K562 (cell line): ENCODE results near the gene ARHGDIA. TPM values are rescaled to one million over a fixed set of nuclear protein-coding genes. Genes with fewer than 3 reads are reported as not detected.
A peak's percentile ranks its signal among the peaks of the same experiment; 100 is the strongest.

Experiments used
- CEBPG ChIP-seq, 3 experiments: fragments of 200-800 bp in 1 of 3; sonication (Bioruptor generic) in 1 of 3; sonication (generic) in 1 of 3; formaldehyde crosslinking in 1 of 3; IDR thresholded peaks in 2 of 3; conservative IDR thresholded peaks in 1 of 3; 2 replicates each; pipeline versions ENCODE4 v1.6.1 to v1.8.0; 2016 to 2022; ENCODE audit warnings: missing compliant biosample characterization in 2 of 3, missing genetic modification characterization in 2 of 3, mild to moderate bottlenecking in 1 of 3, missing genetic modification reagents in 1 of 3
- FUS ChIP-seq: fragments of 200-400 bp; formaldehyde crosslinking; optimal IDR thresholded peaks from 2 replicates; pipeline ENCODE3; 2017; ENCODE audit warnings: low read depth, low read length
- KHSRP ChIP-seq: fragments of 450-650 bp; IDR thresholded peaks from 2 replicates; pipeline ENCODE4 v1.6.1; 2017
- LARP7 ChIP-seq: fragments of 450-650 bp; IDR thresholded peaks from 2 replicates; pipeline ENCODE4 v1.6.1; 2016
- ZNF57 ChIP-seq: fragments of 450-650 bp; formaldehyde crosslinking; IDR thresholded peaks from 2 replicates; pipeline ENCODE4 v1.4.0; 2020; ENCODE audit warnings: mild to moderate bottlenecking, moderate library complexity
- polyA plus RNA-seq, 8 experiments: library from polyadenylated mRNA; depleted of rRNA in 4 of 8; stranded (reverse) in 5 of 8; unstranded in 3 of 8; fragments of >200 nt; fragmentation: Nextera tagmentation in 2 of 8; fragmentation: Illumina TruSeq in 1 of 8; extraction: Ambion mirVana in 2 of 8; extraction: Trizol in 1 of 8; gene quantifications; 2 replicates each; pipeline versions ENCODE4 v1.2.1 to v1.2.3, GENCODE V29; 2011 to 2014; ENCODE audit warnings: inconsistent platforms in 1 of 8, missing spikeins in 1 of 8
- total RNA-seq, 7 experiments: library from RNA; depleted of rRNA in 6 of 7; stranded (reverse); fragments of >200 nt in 6 of 7; fragmentation: Illumina TruSeq in 2 of 7; extraction: Trizol in 2 of 7; gene quantifications; 2 replicates each; pipeline versions ENCODE4 v1.2.1 to v1.2.3, GENCODE V29; 2011 to 2021; ENCODE audit warnings: low replicate concordance in 1 of 7
- TF ChIP-seq, protein P1 (sequence below): sonication (generic); formaldehyde crosslinking; IDR thresholded peaks from 2 replicates; pipeline ENCODE4 v1.8.0; 2023; ENCODE audit warnings: mild to moderate bottlenecking, missing genetic modification reagents
- TF ChIP-seq, protein P2 (sequence below): fragments of 250-450 bp; sonication (Bioruptor Pico); IDR thresholded peaks from 2 replicates; pipeline ENCODE4 v1.9.0; 2021; ENCODE audit warnings: mild to moderate bottlenecking, inconsistent platforms
- TF ChIP-seq, protein P3 (sequence below): fragments of 450-650 bp; conservative IDR thresholded peaks from 2 replicates; pipeline ENCODE4 v1.6.1; 2016; ENCODE audit warnings: missing genetic modification characterization, low read depth, mild to moderate bottlenecking, control low read depth, missing compliant biosample characterization
- TF ChIP-seq, protein P4 (sequence below): fragments of 450-650 bp; formaldehyde crosslinking; IDR thresholded peaks from 2 replicates; pipeline ENCODE4 v1.4.0; 2022; ENCODE audit warnings: mild to moderate bottlenecking, moderate library complexity

ARHGDIA gene
- total and polyA plus RNA-seq, 9 of the 15 experiments (the other 6 are each of a cell fraction or from before 2014, with no cell fraction given) = 9.6 to 340 (median 97.6) TPM

DNA sequence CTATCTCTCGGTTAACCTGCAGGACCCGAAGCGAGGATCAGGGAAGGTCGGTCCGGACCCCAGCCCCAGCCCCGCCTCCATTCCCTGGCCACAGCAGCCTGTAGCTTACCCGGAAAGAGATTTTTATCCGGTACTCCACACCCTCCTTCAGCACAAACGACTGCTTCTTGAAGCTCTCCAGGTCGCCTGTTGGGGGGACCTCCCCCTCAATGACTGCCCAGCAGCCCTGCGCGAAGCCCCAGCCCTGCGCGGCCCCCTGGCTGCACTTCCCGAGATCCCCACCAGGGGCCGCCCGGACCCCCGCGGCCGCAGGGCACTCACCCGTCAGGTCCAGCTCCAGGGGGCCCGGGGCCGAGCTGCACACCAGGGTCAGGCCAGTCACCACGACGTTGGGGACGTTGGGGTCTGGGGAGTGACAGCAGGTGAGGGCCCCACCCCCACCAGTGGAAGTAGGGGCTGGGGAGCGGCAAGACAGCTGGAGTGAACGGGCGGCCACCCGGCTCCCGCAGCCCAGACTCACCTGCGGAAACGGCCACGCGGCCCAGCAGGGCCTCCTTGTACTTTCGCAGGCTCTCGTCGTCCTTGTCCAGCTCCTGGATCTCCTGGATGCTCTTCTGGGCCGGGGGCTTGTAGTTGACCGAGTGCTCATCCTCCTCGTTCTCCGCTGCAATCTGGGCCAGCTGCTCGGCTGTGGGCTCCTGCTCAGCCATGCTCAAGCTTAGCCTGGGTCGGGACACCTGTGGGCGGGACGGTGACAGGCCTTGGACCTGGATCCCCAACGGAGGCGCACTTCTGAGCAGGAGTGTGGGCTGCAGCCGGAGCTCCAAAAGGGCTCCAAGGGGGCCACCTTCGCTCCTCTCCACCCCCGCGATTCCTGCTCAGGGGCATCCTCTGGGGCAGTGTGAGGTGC, 1.7 kb downstream of the ARHGDIA start (continued):
- TF ChIP-seq, protein P1, sequence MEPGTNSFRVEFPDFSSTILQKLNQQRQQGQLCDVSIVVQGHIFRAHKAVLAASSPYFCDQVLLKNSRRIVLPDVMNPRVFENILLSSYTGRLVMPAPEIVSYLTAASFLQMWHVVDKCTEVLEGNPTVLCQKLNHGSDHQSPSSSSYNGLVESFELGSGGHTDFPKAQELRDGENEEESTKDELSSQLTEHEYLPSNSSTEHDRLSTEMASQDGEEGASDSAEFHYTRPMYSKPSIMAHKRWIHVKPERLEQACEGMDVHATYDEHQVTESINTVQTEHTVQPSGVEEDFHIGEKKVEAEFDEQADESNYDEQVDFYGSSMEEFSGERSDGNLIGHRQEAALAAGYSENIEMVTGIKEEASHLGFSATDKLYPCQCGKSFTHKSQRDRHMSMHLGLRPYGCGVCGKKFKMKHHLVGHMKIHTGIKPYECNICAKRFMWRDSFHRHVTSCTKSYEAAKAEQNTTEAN (CRISPR knock-in tag) = no peak
- TF ChIP-seq ZNF57 (CRISPR knock-in tag) = no peak
- no peak for TF ChIP-seq CEBPG (CRISPR knock-in tag; IDR thresholded peaks at IDR 0.05)
- no peak for TF ChIP-seq CEBPG (tag; conservative IDR thresholded peaks at IDR 0.05 in 1 of 2, IDR thresholded peaks at IDR 0.05 in 1 of 2)
- TF ChIP-seq, protein P2, sequence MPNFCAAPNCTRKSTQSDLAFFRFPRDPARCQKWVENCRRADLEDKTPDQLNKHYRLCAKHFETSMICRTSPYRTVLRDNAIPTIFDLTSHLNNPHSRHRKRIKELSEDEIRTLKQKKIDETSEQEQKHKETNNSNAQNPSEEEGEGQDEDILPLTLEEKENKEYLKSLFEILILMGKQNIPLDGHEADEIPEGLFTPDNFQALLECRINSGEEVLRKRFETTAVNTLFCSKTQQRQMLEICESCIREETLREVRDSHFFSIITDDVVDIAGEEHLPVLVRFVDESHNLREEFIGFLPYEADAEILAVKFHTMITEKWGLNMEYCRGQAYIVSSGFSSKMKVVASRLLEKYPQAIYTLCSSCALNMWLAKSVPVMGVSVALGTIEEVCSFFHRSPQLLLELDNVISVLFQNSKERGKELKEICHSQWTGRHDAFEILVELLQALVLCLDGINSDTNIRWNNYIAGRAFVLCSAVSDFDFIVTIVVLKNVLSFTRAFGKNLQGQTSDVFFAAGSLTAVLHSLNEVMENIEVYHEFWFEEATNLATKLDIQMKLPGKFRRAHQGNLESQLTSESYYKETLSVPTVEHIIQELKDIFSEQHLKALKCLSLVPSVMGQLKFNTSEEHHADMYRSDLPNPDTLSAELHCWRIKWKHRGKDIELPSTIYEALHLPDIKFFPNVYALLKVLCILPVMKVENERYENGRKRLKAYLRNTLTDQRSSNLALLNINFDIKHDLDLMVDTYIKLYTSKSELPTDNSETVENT (CRISPR knock-in tag) = peak; percentile 6; the same call in 1 of the 2 replicates
- no peak for TF ChIP-seq FUS
- TF ChIP-seq KHSRP = no peak
- TF ChIP-seq, protein P3, sequence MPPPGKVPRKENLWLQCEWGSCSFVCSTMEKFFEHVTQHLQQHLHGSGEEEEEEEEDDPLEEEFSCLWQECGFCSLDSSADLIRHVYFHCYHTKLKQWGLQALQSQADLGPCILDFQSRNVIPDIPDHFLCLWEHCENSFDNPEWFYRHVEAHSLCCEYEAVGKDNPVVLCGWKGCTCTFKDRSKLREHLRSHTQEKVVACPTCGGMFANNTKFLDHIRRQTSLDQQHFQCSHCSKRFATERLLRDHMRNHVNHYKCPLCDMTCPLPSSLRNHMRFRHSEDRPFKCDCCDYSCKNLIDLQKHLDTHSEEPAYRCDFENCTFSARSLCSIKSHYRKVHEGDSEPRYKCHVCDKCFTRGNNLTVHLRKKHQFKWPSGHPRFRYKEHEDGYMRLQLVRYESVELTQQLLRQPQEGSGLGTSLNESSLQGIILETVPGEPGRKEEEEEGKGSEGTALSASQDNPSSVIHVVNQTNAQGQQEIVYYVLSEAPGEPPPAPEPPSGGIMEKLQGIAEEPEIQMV (tag) = no peak
- no peak for TF ChIP-seq LARP7
- TF ChIP-seq, protein P4, sequence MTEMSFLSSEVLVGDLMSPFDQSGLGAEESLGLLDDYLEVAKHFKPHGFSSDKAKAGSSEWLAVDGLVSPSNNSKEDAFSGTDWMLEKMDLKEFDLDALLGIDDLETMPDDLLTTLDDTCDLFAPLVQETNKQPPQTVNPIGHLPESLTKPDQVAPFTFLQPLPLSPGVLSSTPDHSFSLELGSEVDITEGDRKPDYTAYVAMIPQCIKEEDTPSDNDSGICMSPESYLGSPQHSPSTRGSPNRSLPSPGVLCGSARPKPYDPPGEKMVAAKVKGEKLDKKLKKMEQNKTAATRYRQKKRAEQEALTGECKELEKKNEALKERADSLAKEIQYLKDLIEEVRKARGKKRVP = no peak
